AG10803 (cell line): ENCODE measurements around the gene AGPAT3.

Source experiments
- DNase-seq: peaks from one replicate; pipeline ENCODE4 v3.0.0; 2010; ENCODE audit warnings: low read depth
- H3K4me3 ChIP-seq: 2 replicates; pipeline ENCODE4 v1.5.1; 2011; ENCODE audit warnings: mild to moderate bottlenecking, low read length, control low read depth
- TF ChIP-seq, protein P1 (sequence below): conservative IDR thresholded peaks from 2 replicates; pipeline ENCODE4 v1.5.1; 2011; ENCODE audit warnings: mild to moderate bottlenecking, low read length, control low read depth, inconsistent platforms

The AGPAT3 gene

DNA sequence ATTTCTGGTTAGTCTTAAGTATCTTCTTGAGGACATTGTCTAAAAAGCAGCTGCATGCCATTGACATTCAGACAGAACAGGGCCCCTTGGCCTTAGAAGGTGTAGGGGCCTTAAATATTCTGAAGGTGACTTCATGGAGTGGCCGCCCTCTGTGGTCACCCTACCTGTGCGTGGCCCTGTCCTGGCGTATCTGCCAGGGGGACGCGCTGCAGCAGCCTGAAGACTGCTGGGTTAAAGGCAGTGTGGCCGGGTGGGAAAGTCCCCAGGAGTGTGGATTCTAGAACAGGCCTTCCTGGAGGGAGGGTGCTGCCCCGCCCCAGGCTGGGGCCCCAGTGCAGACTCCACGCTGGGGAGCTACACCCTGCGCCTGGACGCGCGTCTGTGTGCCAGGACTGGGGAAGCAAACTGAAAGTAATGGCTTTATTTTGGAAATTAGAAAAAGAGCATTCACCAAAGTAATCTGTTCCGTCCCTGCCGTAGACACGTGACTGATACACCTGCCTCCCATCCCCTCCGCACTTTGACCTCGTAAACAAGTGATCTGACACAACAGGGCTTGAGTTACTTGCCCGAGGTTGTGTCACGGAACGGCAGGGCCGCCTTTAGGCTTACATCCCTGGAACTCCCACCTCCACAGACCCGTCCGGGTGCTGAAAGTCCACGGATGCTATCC, 1.8 kb downstream of the AGPAT3 start:
- DNase-seq: no peak
- TF ChIP-seq, protein P1, sequence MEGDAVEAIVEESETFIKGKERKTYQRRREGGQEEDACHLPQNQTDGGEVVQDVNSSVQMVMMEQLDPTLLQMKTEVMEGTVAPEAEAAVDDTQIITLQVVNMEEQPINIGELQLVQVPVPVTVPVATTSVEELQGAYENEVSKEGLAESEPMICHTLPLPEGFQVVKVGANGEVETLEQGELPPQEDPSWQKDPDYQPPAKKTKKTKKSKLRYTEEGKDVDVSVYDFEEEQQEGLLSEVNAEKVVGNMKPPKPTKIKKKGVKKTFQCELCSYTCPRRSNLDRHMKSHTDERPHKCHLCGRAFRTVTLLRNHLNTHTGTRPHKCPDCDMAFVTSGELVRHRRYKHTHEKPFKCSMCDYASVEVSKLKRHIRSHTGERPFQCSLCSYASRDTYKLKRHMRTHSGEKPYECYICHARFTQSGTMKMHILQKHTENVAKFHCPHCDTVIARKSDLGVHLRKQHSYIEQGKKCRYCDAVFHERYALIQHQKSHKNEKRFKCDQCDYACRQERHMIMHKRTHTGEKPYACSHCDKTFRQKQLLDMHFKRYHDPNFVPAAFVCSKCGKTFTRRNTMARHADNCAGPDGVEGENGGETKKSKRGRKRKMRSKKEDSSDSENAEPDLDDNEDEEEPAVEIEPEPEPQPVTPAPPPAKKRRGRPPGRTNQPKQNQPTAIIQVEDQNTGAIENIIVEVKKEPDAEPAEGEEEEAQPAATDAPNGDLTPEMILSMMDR: no peak
- peak overlapping the region; percentile 67 for H3K4me3 ChIP-seq

DNA sequence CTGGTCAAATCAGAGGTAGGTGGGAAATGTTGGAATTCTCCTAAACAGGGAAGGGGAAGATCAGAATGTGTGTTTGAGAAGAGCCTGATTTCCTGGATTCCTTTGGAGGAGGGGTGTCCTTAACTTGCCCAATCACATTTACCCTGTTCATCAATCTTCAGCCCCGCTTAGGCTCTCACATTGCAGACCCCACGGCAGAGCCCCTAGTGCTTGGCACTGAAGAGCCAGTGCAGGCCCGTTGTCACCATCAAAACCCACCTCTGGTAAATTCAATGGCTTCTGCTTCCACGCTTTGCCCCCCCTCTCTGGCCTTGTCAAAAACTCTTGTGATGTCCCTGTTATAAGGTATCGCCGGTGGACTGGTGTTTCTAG, 2.3 kb downstream of the AGPAT3 start:
- no peak overlapping the region for H3K4me3 ChIP-seq
- DNase-seq: no peak
- TF ChIP-seq, protein P1: no peak

DNA sequence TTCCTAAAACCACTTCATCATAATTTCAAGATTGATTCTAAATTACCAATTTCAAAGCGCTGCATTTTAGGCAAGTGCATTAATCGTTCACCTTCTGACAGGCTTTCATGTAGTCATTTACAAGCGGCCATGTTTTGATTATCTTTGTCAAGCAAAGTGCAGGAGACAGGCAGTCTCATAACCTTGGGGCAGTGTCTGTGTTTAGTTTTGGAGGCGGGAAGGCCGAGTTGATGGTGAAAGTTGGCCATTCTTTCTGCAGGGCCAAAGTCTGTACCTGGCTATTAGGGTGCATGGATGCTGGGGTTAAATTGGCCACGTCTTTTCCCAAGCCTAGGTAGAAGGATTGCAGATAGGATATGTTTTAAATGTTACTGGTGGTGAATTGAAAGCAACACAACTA, 2.9 kb downstream of the AGPAT3 start:
- DNase-seq: no peak
- TF ChIP-seq, protein P1: no peak
- H3K4me3 ChIP-seq: no peak overlapping the region

DNA sequence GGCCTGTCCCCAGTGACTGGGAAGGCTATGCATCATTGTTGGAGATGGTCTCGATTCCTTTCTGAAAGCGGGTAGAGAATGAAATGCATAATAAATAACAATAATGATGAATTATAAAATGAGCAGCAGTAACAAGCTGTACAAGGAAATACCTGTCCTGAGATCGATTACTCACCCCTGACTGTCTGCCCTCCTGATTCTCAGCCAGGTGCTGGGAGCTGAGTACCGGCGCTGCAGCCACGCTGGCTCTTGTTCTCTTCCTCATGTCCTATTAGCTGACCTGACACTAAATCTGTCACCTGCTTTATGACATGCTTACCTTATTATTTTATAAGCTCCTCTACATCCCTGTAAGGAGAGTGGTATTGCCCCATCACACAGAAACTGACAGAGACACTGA, 3.4 kb downstream of the AGPAT3 start:
- no peak overlapping the region for H3K4me3 ChIP-seq
- DNase-seq: no peak
- TF ChIP-seq, protein P1: no peak

DNA sequence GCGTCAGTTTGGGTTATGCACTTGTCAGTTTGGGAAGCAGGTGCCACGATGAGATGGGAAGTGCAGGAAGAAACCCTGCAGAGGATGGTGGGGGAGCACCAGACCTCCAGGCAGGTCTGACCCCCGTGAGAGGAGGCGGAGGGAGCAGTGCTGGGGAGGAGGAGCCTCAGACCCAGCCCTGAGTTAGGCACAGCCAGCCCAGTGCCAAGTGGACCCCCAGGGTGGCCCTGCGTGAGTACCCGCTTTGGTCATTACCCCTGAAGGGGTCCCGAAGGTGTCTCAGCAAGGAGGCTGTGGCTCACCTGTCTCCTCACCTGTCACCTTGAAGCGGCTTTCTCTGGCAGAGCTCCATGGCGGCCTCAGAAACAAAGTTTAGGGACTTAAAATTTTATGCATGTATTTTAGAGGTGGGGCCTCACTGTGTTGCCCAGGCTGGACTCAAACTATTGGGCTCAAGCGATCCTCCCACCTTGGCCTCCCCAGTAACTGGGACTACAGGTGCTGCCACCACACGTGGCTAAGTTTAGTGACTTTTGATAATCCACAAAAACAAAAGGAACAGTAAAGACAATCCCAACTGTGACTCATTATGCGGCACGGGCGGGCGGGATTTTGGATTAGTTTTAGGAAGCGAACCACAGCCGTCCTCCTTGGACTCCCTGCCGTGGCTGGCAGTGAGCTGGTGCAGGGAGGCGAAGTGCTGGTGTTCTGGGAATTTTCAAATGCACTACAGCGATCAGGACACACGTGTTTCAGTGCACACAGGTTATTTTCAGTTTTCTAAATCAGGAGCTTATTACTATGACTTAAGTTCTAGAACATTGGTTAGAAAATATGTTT, 4.7 kb downstream of the AGPAT3 start:
- H3K4me3 ChIP-seq: no peak overlapping the region
- TF ChIP-seq, protein P1: no peak
- no peak for DNase-seq

DNA sequence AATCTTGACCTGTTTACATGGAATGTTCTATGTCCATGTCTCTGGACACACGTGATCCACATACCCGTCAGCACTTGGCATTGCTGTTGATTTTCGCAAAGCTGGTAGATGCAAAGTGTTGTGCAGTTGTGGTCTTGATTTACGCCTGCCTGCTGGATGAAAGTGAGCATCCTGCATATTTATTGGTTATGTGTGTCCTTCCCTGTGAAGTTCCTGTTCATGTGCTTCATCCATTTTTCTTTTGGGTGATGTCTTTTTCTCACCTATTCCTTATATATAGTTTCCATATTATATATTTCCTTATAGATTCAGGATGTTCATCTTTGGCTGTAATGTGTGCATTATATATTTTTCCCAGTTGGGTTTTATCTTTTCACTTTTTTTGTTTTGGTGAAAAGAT, 6.5 kb downstream of the AGPAT3 start:
- TF ChIP-seq, protein P1: no peak
- DNase-seq: no peak
- no peak overlapping the region for H3K4me3 ChIP-seq
